GM03348 (cell line): ENCODE measurements around the gene FHAD1.

Experiments
- DNase-seq: peaks from one replicate; pipeline ENCODE4 v3.0.0; 2012; ENCODE audit warnings: low spot score

The FHAD1 gene

GRCh38 chr1:15248216-15248615 lies 1.2 kb downstream of the FHAD1 start:
- no peak for DNase-seq

- DNase-seq: no peak
Observed at GRCh38 chr1:15249081-15249480, 2.1 kb downstream of the FHAD1 start.

GRCh38 chr1:15251857-15252835 lies 5.1 kb downstream of the FHAD1 start:
- DNase-seq: no peak

DNA sequence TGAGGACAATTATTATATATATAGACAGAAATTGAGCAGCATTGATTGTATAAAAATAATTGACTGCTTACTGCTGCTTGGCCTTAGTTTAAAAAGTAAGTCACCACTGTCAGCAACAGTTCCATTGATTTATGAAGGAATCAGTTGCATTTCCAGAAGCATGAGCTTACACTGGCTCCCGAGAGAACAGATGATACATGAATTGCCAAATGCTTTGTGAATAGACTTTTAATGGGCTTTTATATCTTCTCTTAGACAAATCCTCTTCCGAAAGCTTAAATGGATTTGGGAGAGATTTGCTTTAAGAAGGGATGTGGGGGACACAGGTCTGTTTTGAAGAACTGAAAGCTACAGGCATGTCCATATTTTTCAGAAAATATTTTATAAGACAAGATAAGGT lies 7.5 kb downstream of the FHAD1 start:
- DNase-seq: no peak

DNA sequence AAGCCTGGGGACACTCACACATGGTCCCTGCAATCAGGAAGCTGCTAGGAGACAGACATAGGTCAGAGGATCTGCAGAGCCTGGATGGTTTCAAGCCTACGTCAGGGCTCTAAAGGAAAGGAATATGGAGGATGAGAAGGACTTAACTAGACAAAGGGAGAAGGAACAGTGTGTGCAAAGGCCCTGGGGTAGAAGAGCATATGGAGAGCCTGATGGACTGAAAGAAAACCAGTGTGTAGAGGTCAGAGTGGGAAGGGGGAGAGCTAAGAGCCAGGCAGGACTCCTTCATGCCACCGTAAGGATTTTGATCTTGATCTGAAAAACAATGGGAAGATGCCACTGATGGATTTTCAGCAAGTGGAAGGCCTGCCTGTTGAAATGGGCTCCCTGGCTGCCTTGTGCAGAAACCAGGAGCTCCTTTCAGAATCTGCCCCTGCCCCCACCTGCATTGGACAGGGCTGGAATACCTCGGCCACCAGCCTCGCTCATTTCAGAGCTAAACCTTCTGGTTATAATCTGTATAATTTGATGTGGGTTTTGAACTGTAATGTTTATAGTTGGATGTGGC lies 8.6 kb downstream of the FHAD1 start:
- no peak for DNase-seq

GRCh38 chr1:15256584-15256983 lies 9.6 kb downstream of the FHAD1 start:
- DNase-seq: no peak

GRCh38 chr1:15257309-15257708 lies 10.3 kb downstream of the FHAD1 start:
- no peak for DNase-seq

GRCh38 chr1:15258833-15259621 lies 12.0 kb downstream of the FHAD1 start:
- no peak for DNase-seq

- DNase-seq: no peak
Observed at GRCh38 chr1:15259622-15260007, 12.6 kb downstream of the FHAD1 start.

DNA sequence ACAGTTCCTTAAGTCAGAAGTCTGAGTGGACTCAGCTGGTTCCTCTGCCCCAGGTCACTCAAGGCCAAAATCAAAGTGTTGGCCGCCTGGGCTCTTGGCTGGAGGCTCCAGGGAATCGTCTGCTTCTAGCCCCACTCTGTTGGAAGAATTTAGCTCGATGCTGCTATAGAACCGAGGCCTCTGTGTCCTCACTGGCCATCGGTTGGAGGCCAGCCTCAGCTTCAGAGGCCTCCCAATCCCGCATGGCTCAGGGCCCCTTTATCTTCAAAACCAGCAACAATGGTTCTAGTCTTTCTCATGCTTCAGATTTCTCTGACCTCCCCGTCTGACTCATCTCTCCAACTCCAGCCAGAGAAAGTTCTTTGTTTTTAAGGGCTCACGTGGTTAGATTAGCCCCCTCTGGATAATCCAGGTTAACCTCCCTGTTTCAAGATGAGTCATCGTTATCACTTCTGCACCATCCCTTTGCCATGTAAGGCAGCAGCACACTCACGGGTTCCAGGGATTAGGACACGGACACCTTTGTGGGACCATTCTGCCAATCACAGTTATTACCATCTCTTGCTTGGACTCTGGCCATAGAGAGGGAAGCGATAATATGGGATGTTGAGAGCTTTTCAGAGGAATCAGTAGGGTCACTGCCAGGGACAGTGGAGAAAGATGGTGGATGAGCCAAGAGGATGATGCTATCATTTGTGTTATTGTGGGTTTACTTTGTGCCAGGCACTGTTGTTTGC lies 13.6 kb downstream of the FHAD1 start:
- DNase-seq: no peak

DNA sequence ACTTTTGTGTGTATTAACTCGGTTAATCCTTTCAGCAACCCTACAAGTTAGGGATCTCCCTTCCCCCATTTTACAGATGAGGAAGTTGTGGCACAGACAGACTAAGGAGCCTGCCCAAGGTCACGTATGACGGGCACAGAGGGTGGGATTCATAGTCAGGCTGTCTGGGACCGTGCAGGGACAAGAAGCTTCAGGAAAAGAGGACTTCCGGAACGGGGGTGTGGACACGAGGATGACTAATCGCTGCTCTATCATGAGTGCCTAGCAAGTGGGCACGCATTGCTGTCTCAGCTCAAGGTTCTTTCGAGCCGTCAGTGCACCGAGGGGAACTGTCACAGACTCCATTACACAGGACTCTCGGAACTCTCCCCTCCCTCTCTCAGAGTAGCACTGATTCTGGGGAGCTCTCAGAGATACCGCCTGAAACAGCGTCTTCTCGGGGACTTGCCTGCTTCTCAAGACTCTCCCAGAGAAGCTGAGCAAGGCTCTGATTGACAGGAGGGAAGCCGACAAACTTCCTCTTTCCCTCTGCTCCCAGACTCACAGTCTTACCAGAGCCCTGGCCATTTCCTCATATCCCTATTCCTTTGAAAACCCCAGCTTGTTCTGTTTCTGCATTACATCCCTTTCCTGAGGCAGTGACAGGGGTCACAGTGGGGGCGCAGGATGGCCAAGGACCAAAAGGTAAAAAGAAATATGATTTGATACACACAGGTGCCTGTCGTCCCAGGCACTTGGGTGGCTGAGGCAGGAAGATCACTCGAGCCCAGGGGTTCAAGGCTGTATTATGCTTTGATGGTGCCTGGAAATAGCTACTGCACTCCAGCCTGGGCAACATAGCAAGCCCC lies 14.4 kb downstream of the FHAD1 start:
- DNase-seq: no peak

GRCh38 chr1:15262003-15262377 lies 15.0 kb downstream of the FHAD1 start:
- no peak for DNase-seq

DNA sequence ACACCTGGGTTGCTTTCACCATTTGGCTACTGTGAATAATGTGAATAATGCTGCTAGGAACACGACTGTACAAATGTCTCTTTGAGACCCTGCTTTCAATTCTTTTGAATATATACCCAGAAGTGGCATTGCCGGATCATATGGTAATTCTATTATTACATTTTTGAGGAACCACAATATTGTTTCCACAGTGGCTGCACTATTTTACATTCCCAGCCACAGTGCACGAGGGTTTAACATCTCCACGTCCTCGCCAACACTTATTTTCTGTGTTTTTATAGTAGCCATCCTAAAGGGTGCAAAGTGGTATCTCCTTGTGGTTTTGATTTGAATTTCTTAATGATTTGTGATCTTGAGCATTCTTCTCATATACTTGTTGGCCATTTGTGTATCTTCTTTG lies 15.7 kb downstream of the FHAD1 start:
- DNase-seq: no peak

DNA sequence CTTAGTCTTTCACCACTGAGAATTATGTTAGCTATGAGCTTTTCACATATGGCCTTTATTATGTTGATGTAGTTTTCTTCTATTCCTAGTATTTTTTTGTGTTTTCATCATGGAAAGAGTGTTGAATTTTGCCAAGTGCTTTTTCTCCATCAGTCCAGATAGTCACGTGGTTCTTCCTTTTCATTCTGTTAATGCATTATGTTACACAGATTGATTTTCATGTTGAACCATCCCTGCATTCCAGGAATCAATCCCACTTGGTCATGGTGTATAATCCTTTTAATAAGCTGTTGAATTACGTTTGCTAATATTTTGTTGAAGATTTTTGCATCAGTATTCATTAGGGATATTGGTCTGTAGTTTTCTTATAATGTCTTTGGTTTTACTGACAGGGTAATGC lies 17.7 kb downstream of the FHAD1 start:
- DNase-seq: no peak

DNA sequence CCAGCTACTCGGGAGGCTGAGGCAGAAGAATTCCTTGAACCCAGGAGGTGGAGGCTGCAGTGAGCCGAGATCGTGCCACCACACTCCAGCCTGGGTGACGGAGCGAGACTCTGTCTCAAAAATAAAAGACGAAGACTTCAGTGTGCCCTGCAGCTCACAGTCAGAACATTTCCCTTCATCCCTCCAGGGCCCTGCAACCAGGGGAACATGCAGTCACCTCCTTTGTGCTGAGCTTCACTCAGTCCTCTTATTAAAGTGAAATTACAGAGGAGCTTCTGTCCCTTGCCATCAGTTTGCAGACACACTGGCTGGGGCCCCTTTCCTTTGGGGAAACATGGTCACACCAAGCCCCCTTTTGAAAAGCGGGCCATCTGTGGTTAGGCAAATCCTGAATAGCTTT lies 24.2 kb downstream of the FHAD1 start:
- no peak for DNase-seq

GRCh38 chr1:15272009-15272781 lies 25.2 kb downstream of the FHAD1 start:
- DNase-seq: peak; percentile 85

DNA sequence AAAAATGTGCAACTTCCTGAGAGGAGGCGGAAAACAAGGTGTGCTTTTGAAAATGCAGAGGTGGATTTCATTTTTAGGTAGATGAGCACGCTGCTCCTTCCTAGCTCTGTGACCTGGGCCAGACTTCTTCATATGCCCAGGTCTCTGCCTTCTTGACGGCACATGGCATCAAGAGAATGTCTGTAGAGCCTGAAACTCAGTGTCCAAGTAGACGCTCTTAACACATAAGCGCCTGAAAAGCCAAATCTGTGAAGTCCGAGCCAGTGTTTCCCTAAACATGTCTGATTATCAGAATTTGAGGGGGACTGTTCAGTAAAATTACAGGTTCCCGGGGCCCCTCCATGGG lies 25.7 kb downstream of the FHAD1 start:
- no peak for DNase-seq

GRCh38 chr1:15273274-15273673 lies 26.3 kb downstream of the FHAD1 start:
- no peak for DNase-seq

- no peak for DNase-seq
Observed at GRCh38 chr1:15275921-15276683, 29.1 kb downstream of the FHAD1 start.
